Kidney tubule cell (primary cell): ENCODE data around the gene CLDN12.

Source experiments
- DNase-seq: peaks from one replicate; pipeline ENCODE4 v3.0.0-alpha.2; 2018; ENCODE audit warnings: low spot score

The CLDN12 gene

GRCh38 chr7:90403174-90404113 is at the start of gene CLDN12:
TSS of gene CLDN12 (plus strand) at chr7:90403461. CDS start at chr7:90412677, 9,216 bp downstream.
- DNase-seq = peak; percentile 99

DNA sequence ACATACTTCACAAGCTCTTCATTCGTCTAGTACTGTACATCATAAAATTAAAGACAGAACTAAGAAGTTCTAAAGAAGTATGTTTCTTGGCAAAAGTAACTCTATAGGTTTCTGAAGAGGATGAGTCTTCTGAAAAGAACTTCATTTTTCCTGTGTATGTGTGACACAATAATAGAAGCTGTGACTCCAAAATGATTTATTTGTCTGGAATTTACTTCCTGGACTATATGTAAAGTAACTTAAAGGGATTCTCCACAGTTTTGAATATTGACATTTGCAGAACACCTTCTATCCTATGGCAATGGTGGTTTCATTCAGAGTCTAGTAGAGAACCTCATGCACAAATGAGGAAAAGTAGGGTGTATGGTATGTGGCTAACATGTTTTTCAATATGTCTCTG is 19.8 kb upstream of the CLDN12 start:
- DNase-seq = peak; percentile 73

GRCh38 chr7:90383861-90384260 is 19.4 kb upstream of the CLDN12 start:
- peak; percentile 74 for DNase-seq

GRCh38 chr7:90384433-90384832 is 18.8 kb upstream of the CLDN12 start:
- DNase-seq = peak; percentile 38

DNA sequence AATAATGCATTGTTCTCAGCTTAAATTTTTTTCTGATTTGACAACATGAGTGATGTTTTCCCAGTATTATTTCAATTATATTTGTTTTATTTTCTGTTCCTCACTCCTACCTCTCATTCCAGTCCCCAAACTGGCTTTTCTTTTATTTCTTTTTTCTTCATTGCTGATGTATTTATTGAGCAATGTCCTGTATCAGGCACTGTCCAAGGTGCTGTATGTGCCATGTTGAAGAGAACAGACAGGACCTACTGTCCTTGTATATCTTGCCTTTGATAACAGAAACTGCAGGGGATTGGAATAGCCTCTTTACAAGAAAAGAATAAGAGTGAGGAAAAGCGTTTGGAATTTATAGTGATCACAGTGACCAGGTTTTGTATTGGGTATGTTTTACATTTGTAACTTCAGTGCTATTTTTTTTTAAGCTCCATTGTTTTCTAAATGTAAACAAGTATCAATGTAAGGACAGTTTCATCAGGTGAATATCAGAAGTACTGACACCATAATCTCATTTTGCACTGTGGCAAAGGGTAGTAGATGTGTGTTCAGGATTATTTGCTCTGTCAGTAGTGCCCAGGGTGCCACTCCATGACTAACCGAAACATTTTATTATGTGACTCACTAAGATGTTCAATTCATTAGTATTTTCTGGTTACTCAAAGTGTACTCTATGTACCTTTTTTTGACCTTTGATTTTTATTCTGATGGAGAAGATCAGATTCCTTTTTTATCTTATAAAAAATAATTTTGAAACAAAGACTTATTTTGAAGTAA is 15.6 kb upstream of the CLDN12 start:
- DNase-seq = peak; percentile 19

GRCh38 chr7:90390926-90391325 is 12.3 kb upstream of the CLDN12 start:
- DNase-seq = no peak

DNA sequence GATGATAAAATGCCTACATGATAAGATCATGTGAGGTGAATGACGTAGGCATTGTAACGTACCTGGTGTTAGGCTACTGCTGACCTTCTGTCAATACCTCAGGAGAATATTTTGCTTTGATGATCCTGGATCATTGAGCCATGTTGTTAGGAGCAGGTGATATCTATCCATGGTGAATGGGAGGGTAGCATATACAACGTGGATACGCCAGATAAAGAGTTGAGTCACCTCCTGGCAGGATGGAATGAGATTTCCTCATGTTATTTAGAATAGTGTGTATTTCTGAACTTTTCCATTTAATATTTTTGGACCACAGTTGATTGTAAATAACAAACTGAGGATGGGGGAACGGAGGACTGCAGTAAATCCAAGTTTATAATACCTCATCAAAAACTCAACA is 11.8 kb upstream of the CLDN12 start:
- no peak for DNase-seq

DNA sequence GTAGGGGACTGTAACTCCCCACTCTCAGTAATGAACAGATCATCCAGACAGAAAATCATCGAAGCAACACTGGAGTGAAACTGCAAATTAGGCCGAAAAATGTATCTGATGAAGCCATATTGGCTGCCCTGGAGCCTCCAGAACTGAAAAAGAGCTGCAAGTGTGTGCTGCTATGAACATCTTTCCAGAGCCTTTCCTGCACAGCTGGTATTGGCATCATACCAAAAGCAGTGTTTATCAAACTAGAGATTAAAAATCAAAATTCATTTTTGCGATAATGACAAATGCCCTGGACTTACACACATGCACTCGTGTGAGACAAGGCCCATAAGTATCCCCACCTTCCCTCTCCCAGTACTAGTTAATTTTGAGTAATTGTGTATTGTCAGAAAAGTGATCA is 6.8 kb upstream of the CLDN12 start:
- no peak for DNase-seq

- DNase-seq = no peak
Measured at GRCh38 chr7:90401989-90402388, 1.3 kb upstream of the CLDN12 start.

GRCh38 chr7:90402785-90403173 is 482 bp upstream of the CLDN12 start:
- no peak for DNase-seq

- peak; percentile 70 for DNase-seq
Measured at GRCh38 chr7:90404777-90405176, 1.5 kb downstream of the CLDN12 start.

DNA sequence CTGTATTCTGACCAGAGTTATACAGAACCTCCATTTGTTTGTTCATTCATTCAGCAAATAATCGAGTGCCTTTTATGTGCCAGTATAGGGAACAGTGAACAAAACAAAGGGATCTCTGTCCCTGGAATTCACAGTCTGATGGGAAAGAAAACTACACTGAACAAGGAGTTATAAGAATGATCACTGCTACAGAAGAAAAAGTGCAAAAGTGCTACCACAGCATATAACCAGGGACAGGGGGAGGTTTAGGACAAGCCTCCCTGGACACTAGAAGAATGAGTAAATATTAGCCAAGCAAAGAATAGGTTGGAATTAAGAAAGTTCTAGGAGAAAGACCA is 4.2 kb downstream of the CLDN12 start:
- DNase-seq = no peak

DNA sequence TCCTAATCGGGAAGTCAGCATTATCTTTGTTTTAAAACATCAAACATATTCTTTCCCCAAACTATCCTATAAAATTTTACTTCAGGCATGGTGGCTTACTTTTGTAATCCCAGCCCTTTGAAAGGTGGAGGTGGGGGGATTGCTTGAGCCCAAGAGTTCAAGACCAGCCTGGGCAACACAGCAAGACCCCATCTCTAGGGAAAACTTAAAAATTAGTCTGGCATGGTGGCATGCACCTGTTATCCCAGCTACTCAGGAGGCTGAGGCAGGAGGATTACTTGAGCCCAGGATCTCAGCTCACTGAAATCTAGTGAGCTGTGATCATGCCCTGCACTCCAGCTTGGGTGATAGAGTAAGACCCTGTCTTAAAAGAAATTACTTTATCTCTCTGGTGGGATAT is 4.9 kb downstream of the CLDN12 start:
- DNase-seq = no peak

DNA sequence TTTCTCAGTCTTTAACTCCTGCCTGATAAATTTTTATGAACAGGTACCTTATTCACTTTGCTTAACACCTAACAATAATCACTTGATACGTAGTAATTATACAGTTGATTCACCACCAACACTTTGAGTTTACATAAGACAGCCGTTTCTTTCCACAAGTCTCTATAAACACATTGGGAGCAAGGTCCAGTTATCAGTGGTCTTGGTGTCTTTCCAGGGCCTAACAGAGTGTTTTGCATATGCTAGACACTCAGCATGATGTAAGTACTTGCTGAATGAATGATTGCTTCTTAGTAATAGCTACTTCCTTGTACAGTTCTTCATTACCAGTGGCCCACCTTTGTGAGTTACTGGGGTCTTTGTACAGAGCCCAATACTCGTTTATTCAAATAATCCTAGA is 6.4 kb downstream of the CLDN12 start:
- DNase-seq = no peak

GRCh38 chr7:90411510-90411909 is 8.2 kb downstream of the CLDN12 start:
- peak; percentile 85 for DNase-seq

- DNase-seq = peak; percentile 56
Measured at GRCh38 chr7:90412458-90413184, 9.4 kb downstream of the CLDN12 start.

DNA sequence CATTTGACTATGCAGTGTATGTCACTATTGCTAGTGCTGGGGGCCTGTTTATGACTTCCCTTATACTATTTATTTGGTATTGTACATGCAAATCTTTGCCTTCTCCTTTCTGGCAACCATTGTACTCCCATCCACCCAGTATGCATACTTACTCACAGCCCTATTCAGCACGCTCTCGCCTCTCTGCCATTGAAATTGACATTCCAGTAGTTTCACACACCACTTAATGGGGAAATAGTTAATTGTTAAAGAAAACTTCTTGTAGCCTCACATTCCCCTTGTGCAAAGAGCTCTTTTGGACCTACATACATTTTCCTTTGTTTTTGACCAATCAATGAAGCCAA is 9.9 kb downstream of the CLDN12 start:
- peak; percentile 17 for DNase-seq

DNA sequence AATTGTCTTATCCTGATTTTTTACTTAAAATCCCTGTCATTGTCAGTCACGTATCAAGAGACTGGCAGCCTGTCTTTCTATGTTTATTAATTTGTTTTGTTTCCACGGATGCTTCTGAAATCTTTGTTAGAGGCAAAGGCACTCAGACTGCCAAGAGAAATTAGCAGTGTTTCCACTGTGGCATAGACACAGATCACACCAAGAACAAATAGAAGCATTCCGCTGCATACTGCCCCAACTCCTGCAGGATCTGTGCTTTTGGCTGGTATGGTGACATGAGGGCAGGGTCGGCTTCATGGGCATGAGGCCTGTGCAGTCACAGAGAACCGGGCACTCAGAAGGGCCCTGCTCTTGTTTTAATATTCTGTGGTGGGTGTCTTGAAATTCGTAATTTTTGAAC is 18.4 kb downstream of the CLDN12 start:
- no peak for DNase-seq

DNA sequence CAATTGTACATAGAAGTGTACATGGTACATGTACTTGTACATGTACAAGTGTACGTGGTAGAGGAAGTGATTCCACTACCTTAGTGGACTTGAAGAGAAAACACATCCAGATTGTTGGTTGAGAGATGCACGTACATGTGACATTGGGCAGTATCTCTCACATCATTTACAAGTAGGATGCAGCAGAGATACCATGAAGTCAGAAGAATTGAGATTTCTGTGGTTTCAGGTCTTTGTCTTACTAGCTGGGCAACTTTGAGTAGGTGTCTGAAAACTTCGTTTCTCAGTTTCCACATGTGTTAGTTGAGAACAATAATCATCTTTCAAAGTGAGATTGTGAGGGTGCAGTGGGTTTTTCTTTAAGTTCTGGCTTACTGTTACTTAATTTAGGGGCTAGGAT is 21.5 kb downstream of the CLDN12 start:
- DNase-seq = no peak

- DNase-seq = no peak
Measured at GRCh38 chr7:90425376-90425775, 22.1 kb downstream of the CLDN12 start.

GRCh38 chr7:90430614-90431460 is 27.6 kb downstream of the CLDN12 start:
- DNase-seq = no peak

DNA sequence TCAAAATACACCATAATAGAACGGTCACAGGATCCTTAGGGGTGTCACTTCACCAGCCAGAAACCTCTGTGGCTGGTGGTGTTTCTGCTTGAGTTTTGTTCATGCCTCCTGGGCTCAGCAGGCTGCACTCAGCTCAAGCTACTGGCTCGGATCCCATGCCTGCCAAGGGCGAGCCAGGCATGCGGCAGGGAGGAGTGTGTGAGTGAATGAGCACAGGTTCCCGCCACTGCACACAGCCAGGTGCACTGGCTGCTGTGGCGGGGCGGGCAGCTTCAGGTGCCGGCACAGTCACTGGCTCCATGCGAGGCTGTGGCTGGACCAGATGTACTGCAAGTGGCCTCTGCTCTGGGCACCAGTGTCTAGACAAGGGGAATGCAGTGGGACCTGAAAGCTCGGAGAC is 29.5 kb downstream of the CLDN12 start:
- DNase-seq = no peak
